ENCODE results near the gene LRRC8D. TPM values are rescaled to one million over a fixed set of nuclear protein-coding genes. Genes with fewer than 3 reads are reported as not detected.

LRRC8D gene
- total RNA-seq, 5 donors from 2014 or later (not counting 1 experiment from before 2014, with no cell fraction given): 23.8 to 43.4 (median 33.0) TPM

- peaks cover 68 to 80% (median 68%) of the 10 kb centered on the region in 3 donors for H3K4me1 Mint-ChIP-seq
- H3K27me3 ChIP-seq (replicated peaks in 1 of 2; ENCODE audit: control insufficient read depth in 2 of 2, extremely low read depth in 1 of 2, insufficient read depth in 2 of 2, low read length in 1 of 2): no peaks in the 10 kb centered on the region
- H3K9me3 Mint-ChIP-seq: no peaks in the 10 kb centered on the region
- H3K27ac ChIP-seq (ENCODE audit: low read length): no peak overlapping the region
- no peak overlapping the region for H3K4me3 Mint-ChIP-seq
- H3K4me3 ChIP-seq (ENCODE audit: control insufficient read depth in 1 of 2, extremely low read depth in 1 of 2, low read length in 1 of 2): no peak overlapping the region
- peaks cover 7 to 38% of the 10 kb centered on the region in 2 experiments for H3K4me1 ChIP-seq (ENCODE audit: control insufficient read depth in 1 of 2, extremely low read depth in 1 of 2, insufficient read depth in 2 of 2, low read length in 2 of 2)
- peak in 1 of 4 experiments; percentile 35 for ATAC-seq (replicated peaks in 1 of 4)
- H3K27ac Mint-ChIP-seq: peak overlapping the region; percentile 34 to 78
- H3K36me3 Mint-ChIP-seq: peaks cover 49% of the 10 kb centered on the region
- peak in 2 of 35 experiments; percentile 3 to 27 for DNase-seq
- H3K27me3 Mint-ChIP-seq: no peaks in the 10 kb centered on the region
- H3K36me3 ChIP-seq (ENCODE audit: control insufficient read depth in 2 of 2, extremely low read depth in 1 of 2, insufficient read depth in 1 of 2, low read length in 1 of 2): peaks cover 0 to 3% of the 10 kb centered on the region in 2 donors
- CTCF ChIA-PET: interaction anchor here in 1 of 2 donors (0.7 to 1.4 kb wide), 2 partner anchors 26 to 420 kb away, joined by 3 read pairs; no protein-coding TSS in a partner anchor
- WGBS (ENCODE audit: insufficient coverage): no CpG with 5 or more reads among the region's 1 CpG
- POLR2A ChIA-PET: no interaction called here
- no peaks in the 10 kb centered on the region for H3K9me3 ChIP-seq
Measured at GRCh38 chr1:89872567-89872966, 51.7 kb downstream of the LRRC8D start.

- Histone ChIP-seq H3K4me1 (ENCODE audit: control insufficient read depth in 1 of 2, extremely low read depth in 1 of 2, insufficient read depth in 2 of 2, low read length in 2 of 2) (peaks cover 7 to 45% of the 10 kb centered on the region in 2 experiments), H3K36me3 (ENCODE audit: control insufficient read depth in 2 of 2, extremely low read depth in 1 of 2, insufficient read depth in 1 of 2, low read length in 1 of 2) (peaks cover 0 to 3% of the 10 kb centered on the region in 2 donors), H3K27ac (ENCODE audit: low read length) (no peak overlapping the region), H3K4me3 (ENCODE audit: control insufficient read depth in 1 of 2, extremely low read depth in 1 of 2, low read length in 1 of 2) (no peak overlapping the region), H3K27me3 (replicated peaks in 1 of 2; ENCODE audit: control insufficient read depth in 2 of 2, extremely low read depth in 1 of 2, insufficient read depth in 2 of 2, low read length in 1 of 2) (no peaks in the 10 kb centered on the region), H3K9me3 (no peaks in the 10 kb centered on the region)
- peaks cover 45% of the 10 kb centered on the region for H3K36me3 Mint-ChIP-seq
- DNase-seq (no peak), ATAC-seq (replicated peaks in 1 of 4) (no peak)
- no peaks in the 10 kb centered on the region for H3K9me3 Mint-ChIP-seq
- H3K27me3 Mint-ChIP-seq: no peaks in the 10 kb centered on the region
- H3K4me1 Mint-ChIP-seq: peaks cover 72 to 83% (median 74%) of the 10 kb centered on the region in 3 donors
- H3K4me3 Mint-ChIP-seq: no peak overlapping the region
- ChIA-PET CTCF (interaction anchor here in 1 of 2 donors (1.4 kb wide), 1 partner anchor 26 kb away, joined by 3 read pairs; no protein-coding TSS in a partner anchor), POLR2A (no interaction called here)
- no peak overlapping the region for H3K27ac Mint-ChIP-seq
Measured at GRCh38 chr1:89873288-89873687, 52.5 kb downstream of the LRRC8D start.

GRCh38 chr1:89873770-89874169 is 52.9 kb downstream of the LRRC8D start:
- Histone ChIP-seq H3K9me3 (no peaks in the 10 kb centered on the region), H3K36me3 (ENCODE audit: control insufficient read depth in 2 of 2, extremely low read depth in 1 of 2, insufficient read depth in 1 of 2, low read length in 1 of 2) (no peaks in the 10 kb centered on the region), H3K27me3 (replicated peaks in 1 of 2; ENCODE audit: control insufficient read depth in 2 of 2, extremely low read depth in 1 of 2, insufficient read depth in 2 of 2, low read length in 1 of 2) (no peaks in the 10 kb centered on the region), H3K4me1 (ENCODE audit: control insufficient read depth in 1 of 2, extremely low read depth in 1 of 2, insufficient read depth in 2 of 2, low read length in 2 of 2) (peaks cover 7 to 46% of the 10 kb centered on the region in 2 experiments), H3K27ac (ENCODE audit: low read length) (no peak overlapping the region), H3K4me3 (ENCODE audit: control insufficient read depth in 1 of 2, extremely low read depth in 1 of 2, low read length in 1 of 2) (no peak overlapping the region)
- no CpG with 5 or more reads among the region's 3 CpGs for WGBS (ENCODE audit: insufficient coverage)
- no peaks in the 10 kb centered on the region for H3K9me3 Mint-ChIP-seq
- no peak overlapping the region for H3K4me3 Mint-ChIP-seq
- H3K27ac Mint-ChIP-seq: no peak overlapping the region
- peaks cover 44% of the 10 kb centered on the region for H3K36me3 Mint-ChIP-seq
- CTCF ChIA-PET: interaction anchor here in 1 of 2 donors (1.4 kb wide), 1 partner anchor 27 kb away, joined by 3 read pairs; no protein-coding TSS in a partner anchor
- DNase-seq: peak in 1 of 35 experiments; percentile 44
- H3K4me1 Mint-ChIP-seq: peaks cover 71 to 81% (median 78%) of the 10 kb centered on the region in 3 donors
- POLR2A ChIA-PET: interaction anchor here in 1 of 2 donors (0.7 kb wide), 1 partner anchor 11 kb away, joined by 4 read pairs; no protein-coding TSS in a partner anchor
- peak in 1 of 4 experiments; percentile 56 for ATAC-seq (replicated peaks in 1 of 4)
- H3K27me3 Mint-ChIP-seq: no peaks in the 10 kb centered on the region

- H3K27ac ChIP-seq (ENCODE audit: low read length): no peak overlapping the region
- H3K9me3 ChIP-seq: no peaks in the 10 kb centered on the region
- H3K4me3 Mint-ChIP-seq: no peak overlapping the region
- H3K27me3 ChIP-seq (replicated peaks in 1 of 2; ENCODE audit: control insufficient read depth in 2 of 2, extremely low read depth in 1 of 2, insufficient read depth in 2 of 2, low read length in 1 of 2): no peaks in the 10 kb centered on the region
- no CpG with 5 or more reads among the region's 3 CpGs for WGBS (ENCODE audit: insufficient coverage)
- peaks cover 0 to under 1% of the 10 kb centered on the region in 2 donors for H3K36me3 ChIP-seq (ENCODE audit: control insufficient read depth in 2 of 2, extremely low read depth in 1 of 2, insufficient read depth in 1 of 2, low read length in 1 of 2)
- no peak overlapping the region for H3K4me3 ChIP-seq (ENCODE audit: control insufficient read depth in 1 of 2, extremely low read depth in 1 of 2, low read length in 1 of 2)
- ATAC-seq (replicated peaks in 1 of 4) (no peak), DNase-seq (no peak)
- H3K9me3 Mint-ChIP-seq: peaks cover 3 to 6% (median 5%) of the 10 kb centered on the region in 3 donors
- peaks cover 58 to 68% (median 62%) of the 10 kb centered on the region in 3 donors for H3K4me1 Mint-ChIP-seq
- H3K27ac Mint-ChIP-seq: peak overlapping the region in 1 of 2 donors; percentile 18
- ChIA-PET POLR2A (interaction anchor here (0.5 to 1.2 kb wide), 3 partner anchors 11 to 878 kb away, joined by 3 to 10 read pairs (median 4); no protein-coding TSS in a partner anchor), CTCF (interaction anchor here in 1 of 2 donors (0.6 kb wide), 1 partner anchor 63 kb away, joined by 3 read pairs; no protein-coding TSS in a partner anchor)
- H3K4me1 ChIP-seq (ENCODE audit: control insufficient read depth in 1 of 2, extremely low read depth in 1 of 2, insufficient read depth in 2 of 2, low read length in 2 of 2): peaks cover 7 to 35% of the 10 kb centered on the region in 2 experiments
- H3K36me3 Mint-ChIP-seq: peaks cover 48% of the 10 kb centered on the region
- H3K27me3 Mint-ChIP-seq: no peaks in the 10 kb centered on the region
Measured at GRCh38 chr1:89876463-89876862, 55.6 kb downstream of the LRRC8D start.

GRCh38 chr1:89877756-89878155 is 56.9 kb downstream of the LRRC8D start:
- H3K4me1 ChIP-seq (ENCODE audit: control insufficient read depth in 1 of 2, extremely low read depth in 1 of 2, insufficient read depth in 2 of 2, low read length in 2 of 2): peaks cover 8 to 24% of the 10 kb centered on the region in 2 experiments
- Mint-ChIP-seq H3K27ac (no peak overlapping the region), H3K27me3 (no peaks in the 10 kb centered on the region), H3K4me3 (no peak overlapping the region), H3K4me1 (peaks cover 53 to 58% (median 53%) of the 10 kb centered on the region in 3 donors), H3K9me3 (peaks cover 3 to 7% (median 5%) of the 10 kb centered on the region in 3 donors), H3K36me3 (peaks cover 50% of the 10 kb centered on the region)
- no peaks in the 10 kb centered on the region for H3K27me3 ChIP-seq (replicated peaks in 1 of 2; ENCODE audit: control insufficient read depth in 2 of 2, extremely low read depth in 1 of 2, insufficient read depth in 2 of 2, low read length in 1 of 2)
- ChIA-PET POLR2A (interaction anchor here (0.6 to 1.2 kb wide), 2 partner anchors 13 to 24 kb away, joined by 3 to 4 read pairs; no protein-coding TSS in a partner anchor), CTCF (interaction anchor here (0.6 to 0.8 kb wide), 4 partner anchors 16 to 160 kb away, joined by 3 read pairs; no protein-coding TSS in a partner anchor)
- ATAC-seq (replicated peaks in 1 of 4): no peak
- peaks cover 0 to 13% of the 10 kb centered on the region in 2 donors for H3K36me3 ChIP-seq (ENCODE audit: control insufficient read depth in 2 of 2, extremely low read depth in 1 of 2, insufficient read depth in 1 of 2, low read length in 1 of 2)
- no peak overlapping the region for H3K4me3 ChIP-seq (ENCODE audit: control insufficient read depth in 1 of 2, extremely low read depth in 1 of 2, low read length in 1 of 2)
- H3K9me3 ChIP-seq: no peaks in the 10 kb centered on the region
- no peak for DNase-seq
- 80% methylated on average over 1 of the region's 2 CpGs for WGBS (ENCODE audit: insufficient coverage)
- H3K27ac ChIP-seq (ENCODE audit: low read length): no peak overlapping the region

- DNase-seq (no peak), ATAC-seq (replicated peaks in 1 of 4) (no peak)
- no peak overlapping the region for H3K27ac ChIP-seq (ENCODE audit: low read length)
- no peak overlapping the region for H3K4me3 ChIP-seq (ENCODE audit: control insufficient read depth in 1 of 2, extremely low read depth in 1 of 2, low read length in 1 of 2)
- ChIA-PET POLR2A (interaction anchor here in 1 of 2 donors (0.6 kb wide), 1 partner anchor 79 kb away, joined by 5 read pairs; no protein-coding TSS in a partner anchor), CTCF (interaction anchor here in 1 of 2 donors (0.5 to 0.8 kb wide), 3 partner anchors 16 to 74 kb away, joined by 3 to 5 read pairs (median 4); no protein-coding TSS in a partner anchor)
- peaks cover 0 to 13% of the 10 kb centered on the region in 2 donors for H3K36me3 ChIP-seq (ENCODE audit: control insufficient read depth in 2 of 2, extremely low read depth in 1 of 2, insufficient read depth in 1 of 2, low read length in 1 of 2)
- Mint-ChIP-seq H3K4me3 (no peak overlapping the region), H3K27ac (peak overlapping the region in 1 of 2 donors; percentile 43), H3K9me3 (peaks cover 3 to 7% (median 5%) of the 10 kb centered on the region in 3 donors), H3K36me3 (peaks cover 55% of the 10 kb centered on the region), H3K27me3 (no peaks in the 10 kb centered on the region), H3K4me1 (peaks cover 53 to 58% (median 56%) of the 10 kb centered on the region in 3 donors)
- H3K27me3 ChIP-seq (replicated peaks in 1 of 2; ENCODE audit: control insufficient read depth in 2 of 2, extremely low read depth in 1 of 2, insufficient read depth in 2 of 2, low read length in 1 of 2): no peaks in the 10 kb centered on the region
- no peaks in the 10 kb centered on the region for H3K9me3 ChIP-seq
- whole genome bisulfite sequencing (ENCODE audit: insufficient coverage): no CpG with 5 or more reads among the region's 1 CpG
- peaks cover 8 to 23% of the 10 kb centered on the region in 2 experiments for H3K4me1 ChIP-seq (ENCODE audit: control insufficient read depth in 1 of 2, extremely low read depth in 1 of 2, insufficient read depth in 2 of 2, low read length in 2 of 2)
Measured at GRCh38 chr1:89878256-89878655, 57.4 kb downstream of the LRRC8D start.
